22Rv1 (cell line): ENCODE data around the gene CDK5RAP2.

Experiments
- ZFX ChIP-seq: fragments of 450-650 bp; IDR thresholded peaks from 2 replicates; pipeline ENCODE4 v1.6.1; 2017; ENCODE audit warnings: antibody characterized with exemption, borderline replicate concordance
- TF ChIP-seq, protein P1 (sequence below): fragments of 450-650 bp; IDR thresholded peaks from 2 replicates; pipeline ENCODE4 v1.5.1; 2017; ENCODE audit warnings: mild to moderate bottlenecking

DNA sequence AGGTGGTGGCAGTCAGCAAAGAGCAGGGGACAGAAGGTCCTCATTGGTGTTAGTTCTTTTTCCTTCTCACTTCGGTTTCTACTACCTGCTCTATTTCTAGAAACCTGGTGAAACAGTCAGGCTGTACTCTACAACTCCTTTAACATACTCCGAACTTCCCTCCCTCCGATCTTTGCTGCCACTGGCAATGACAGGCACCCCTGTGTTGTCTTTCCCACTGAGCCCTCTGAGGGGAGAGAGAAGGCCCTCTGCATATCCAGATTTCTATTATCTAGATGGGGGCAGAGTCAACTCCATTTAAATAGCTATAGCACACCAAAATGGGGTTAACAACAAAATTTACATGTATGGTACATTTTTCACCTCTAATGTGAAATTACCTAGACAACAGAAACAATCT is 123.7 kb downstream of the CDK5RAP2 start:
- TF ChIP-seq, protein P1, sequence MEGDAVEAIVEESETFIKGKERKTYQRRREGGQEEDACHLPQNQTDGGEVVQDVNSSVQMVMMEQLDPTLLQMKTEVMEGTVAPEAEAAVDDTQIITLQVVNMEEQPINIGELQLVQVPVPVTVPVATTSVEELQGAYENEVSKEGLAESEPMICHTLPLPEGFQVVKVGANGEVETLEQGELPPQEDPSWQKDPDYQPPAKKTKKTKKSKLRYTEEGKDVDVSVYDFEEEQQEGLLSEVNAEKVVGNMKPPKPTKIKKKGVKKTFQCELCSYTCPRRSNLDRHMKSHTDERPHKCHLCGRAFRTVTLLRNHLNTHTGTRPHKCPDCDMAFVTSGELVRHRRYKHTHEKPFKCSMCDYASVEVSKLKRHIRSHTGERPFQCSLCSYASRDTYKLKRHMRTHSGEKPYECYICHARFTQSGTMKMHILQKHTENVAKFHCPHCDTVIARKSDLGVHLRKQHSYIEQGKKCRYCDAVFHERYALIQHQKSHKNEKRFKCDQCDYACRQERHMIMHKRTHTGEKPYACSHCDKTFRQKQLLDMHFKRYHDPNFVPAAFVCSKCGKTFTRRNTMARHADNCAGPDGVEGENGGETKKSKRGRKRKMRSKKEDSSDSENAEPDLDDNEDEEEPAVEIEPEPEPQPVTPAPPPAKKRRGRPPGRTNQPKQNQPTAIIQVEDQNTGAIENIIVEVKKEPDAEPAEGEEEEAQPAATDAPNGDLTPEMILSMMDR = no peak
- no peak for TF ChIP-seq ZFX
